CD4-positive, alpha-beta T cell treated with Interleukin-17A for 1 hour (primary cell): ENCODE data around the gene SERINC5.
"Not testable (repeated sequence)": the region's sequence is repeated elsewhere in the genome, so short reads cannot be mapped to it uniquely, and the experiment has no call there.

Source experiments
- DNase-seq: peaks from one replicate; pipeline ENCODE4 v3.0.0-alpha.2; 2020

SERINC5 gene

GRCh38 chr5:80255811-80256712, at the start of gene SERINC5:
Gene SERINC5, minus strand, starts transcription at chr5:80256048. Its CDS starts 126 bp downstream, at chr5:80255922.
- peak; percentile 88 for DNase-seq

- DNase-seq, result no peak
These were observed 46.8 kb upstream of the SERINC5 start for GRCh38 chr5:80302636-80303035.

- not testable (repeated sequence) for DNase-seq
These were observed 45.5 kb upstream of the SERINC5 start for GRCh38 chr5:80301342-80301741.

- DNase-seq, result not testable (repeated sequence)
These were observed 44.9 kb upstream of the SERINC5 start for GRCh38 chr5:80300796-80301195.

GRCh38 chr5:80300125-80300524, 44.3 kb upstream of the SERINC5 start:
- DNase-seq, result no peak

- DNase-seq, result no peak
These were observed 43.8 kb upstream of the SERINC5 start for GRCh38 chr5:80299601-80300000.

- no peak for DNase-seq
These were observed 40.3 kb upstream of the SERINC5 start for GRCh38 chr5:80296121-80296520.

- DNase-seq, result no peak
These were observed 35.9 kb upstream of the SERINC5 start for GRCh38 chr5:80291761-80292160.

GRCh38 chr5:80289320-80289719, 33.5 kb upstream of the SERINC5 start:
- no peak for DNase-seq

- no peak for DNase-seq
These were observed 32.3 kb upstream of the SERINC5 start for GRCh38 chr5:80288177-80288576.

GRCh38 chr5:80284720-80285119, 28.9 kb upstream of the SERINC5 start:
- DNase-seq, result peak; percentile 37

- no peak for DNase-seq
These were observed 27.5 kb upstream of the SERINC5 start for GRCh38 chr5:80283360-80283759.

- DNase-seq, result no peak
These were observed 26.2 kb upstream of the SERINC5 start for GRCh38 chr5:80282054-80282453.

GRCh38 chr5:80277191-80277590, 21.3 kb upstream of the SERINC5 start:
- DNase-seq, result no peak

- no peak for DNase-seq
These were observed 20.3 kb upstream of the SERINC5 start for GRCh38 chr5:80276186-80276585.

GRCh38 chr5:80275347-80275746, 19.5 kb upstream of the SERINC5 start:
- peak; percentile 55 for DNase-seq

- not testable (repeated sequence) for DNase-seq
These were observed 14.7 kb upstream of the SERINC5 start for GRCh38 chr5:80270543-80270942.

GRCh38 chr5:80269991-80270438, 14.2 kb upstream of the SERINC5 start:
- DNase-seq, result peak; percentile 59

- DNase-seq, result no peak
These were observed 13.1 kb upstream of the SERINC5 start for GRCh38 chr5:80268916-80269315.

GRCh38 chr5:80266566-80266965, 10.7 kb upstream of the SERINC5 start:
- DNase-seq, result no peak

- no peak for DNase-seq
These were observed 4.6 kb upstream of the SERINC5 start for GRCh38 chr5:80260461-80260860.

GRCh38 chr5:80259511-80260203, 3.8 kb upstream of the SERINC5 start:
- no peak for DNase-seq

- no peak for DNase-seq
These were observed 427 bp downstream of the SERINC5 start for GRCh38 chr5:80255431-80255810.
